SK-N-SH (cell line): ENCODE results near the gene TANC1.

Experiments
- POLR2AphosphoS5 ChIP-seq: IDR thresholded peaks from 2 replicates; pipeline ENCODE4 v1.6.1; 2012; ENCODE audit warnings: low read depth, low read length
- TF ChIP-seq, protein P1 (sequence below): fragments of 200-600 bp; sonication (generic); IDR thresholded peaks from 2 replicates; pipeline ENCODE4 v1.6.1; 2017; ENCODE audit warnings: antibody characterized with exemption, mild to moderate bottlenecking, moderate library complexity
- TF ChIP-seq, protein P2 (sequence below): IDR thresholded peaks from 2 replicates; pipeline ENCODE4 v1.6.1; 2012; ENCODE audit warnings: mild to moderate bottlenecking, low read depth, low read length, moderate library complexity

DNA sequence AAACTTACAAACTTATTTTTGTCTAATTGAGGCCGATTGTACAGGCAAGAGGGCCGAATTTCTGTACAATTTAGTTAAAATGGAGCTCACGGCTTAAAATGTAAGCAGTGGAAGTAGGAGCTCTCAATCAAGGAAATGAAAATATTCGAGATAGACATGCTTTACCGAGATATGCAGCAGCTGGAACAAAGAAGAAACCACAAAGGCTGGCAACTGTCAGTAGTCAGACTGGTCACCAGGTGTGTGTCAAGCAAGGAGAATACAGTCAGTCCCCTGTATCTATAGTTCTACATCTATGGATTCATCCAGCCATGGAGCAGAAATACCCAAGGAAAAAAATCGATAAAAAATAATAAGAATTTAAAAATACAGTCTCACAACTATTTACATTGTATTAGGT is 195.5 kb downstream of the TANC1 start:
- TF ChIP-seq, protein P1, sequence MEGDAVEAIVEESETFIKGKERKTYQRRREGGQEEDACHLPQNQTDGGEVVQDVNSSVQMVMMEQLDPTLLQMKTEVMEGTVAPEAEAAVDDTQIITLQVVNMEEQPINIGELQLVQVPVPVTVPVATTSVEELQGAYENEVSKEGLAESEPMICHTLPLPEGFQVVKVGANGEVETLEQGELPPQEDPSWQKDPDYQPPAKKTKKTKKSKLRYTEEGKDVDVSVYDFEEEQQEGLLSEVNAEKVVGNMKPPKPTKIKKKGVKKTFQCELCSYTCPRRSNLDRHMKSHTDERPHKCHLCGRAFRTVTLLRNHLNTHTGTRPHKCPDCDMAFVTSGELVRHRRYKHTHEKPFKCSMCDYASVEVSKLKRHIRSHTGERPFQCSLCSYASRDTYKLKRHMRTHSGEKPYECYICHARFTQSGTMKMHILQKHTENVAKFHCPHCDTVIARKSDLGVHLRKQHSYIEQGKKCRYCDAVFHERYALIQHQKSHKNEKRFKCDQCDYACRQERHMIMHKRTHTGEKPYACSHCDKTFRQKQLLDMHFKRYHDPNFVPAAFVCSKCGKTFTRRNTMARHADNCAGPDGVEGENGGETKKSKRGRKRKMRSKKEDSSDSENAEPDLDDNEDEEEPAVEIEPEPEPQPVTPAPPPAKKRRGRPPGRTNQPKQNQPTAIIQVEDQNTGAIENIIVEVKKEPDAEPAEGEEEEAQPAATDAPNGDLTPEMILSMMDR: no peak
- no peak for TF ChIP-seq POLR2AphosphoS5
- TF ChIP-seq, protein P2, sequence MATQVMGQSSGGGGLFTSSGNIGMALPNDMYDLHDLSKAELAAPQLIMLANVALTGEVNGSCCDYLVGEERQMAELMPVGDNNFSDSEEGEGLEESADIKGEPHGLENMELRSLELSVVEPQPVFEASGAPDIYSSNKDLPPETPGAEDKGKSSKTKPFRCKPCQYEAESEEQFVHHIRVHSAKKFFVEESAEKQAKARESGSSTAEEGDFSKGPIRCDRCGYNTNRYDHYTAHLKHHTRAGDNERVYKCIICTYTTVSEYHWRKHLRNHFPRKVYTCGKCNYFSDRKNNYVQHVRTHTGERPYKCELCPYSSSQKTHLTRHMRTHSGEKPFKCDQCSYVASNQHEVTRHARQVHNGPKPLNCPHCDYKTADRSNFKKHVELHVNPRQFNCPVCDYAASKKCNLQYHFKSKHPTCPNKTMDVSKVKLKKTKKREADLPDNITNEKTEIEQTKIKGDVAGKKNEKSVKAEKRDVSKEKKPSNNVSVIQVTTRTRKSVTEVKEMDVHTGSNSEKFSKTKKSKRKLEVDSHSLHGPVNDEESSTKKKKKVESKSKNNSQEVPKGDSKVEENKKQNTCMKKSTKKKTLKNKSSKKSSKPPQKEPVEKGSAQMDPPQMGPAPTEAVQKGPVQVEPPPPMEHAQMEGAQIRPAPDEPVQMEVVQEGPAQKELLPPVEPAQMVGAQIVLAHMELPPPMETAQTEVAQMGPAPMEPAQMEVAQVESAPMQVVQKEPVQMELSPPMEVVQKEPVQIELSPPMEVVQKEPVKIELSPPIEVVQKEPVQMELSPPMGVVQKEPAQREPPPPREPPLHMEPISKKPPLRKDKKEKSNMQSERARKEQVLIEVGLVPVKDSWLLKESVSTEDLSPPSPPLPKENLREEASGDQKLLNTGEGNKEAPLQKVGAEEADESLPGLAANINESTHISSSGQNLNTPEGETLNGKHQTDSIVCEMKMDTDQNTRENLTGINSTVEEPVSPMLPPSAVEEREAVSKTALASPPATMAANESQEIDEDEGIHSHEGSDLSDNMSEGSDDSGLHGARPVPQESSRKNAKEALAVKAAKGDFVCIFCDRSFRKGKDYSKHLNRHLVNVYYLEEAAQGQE: no peak
